Fibroblast of skin of back (primary cell): ENCODE results near the gene POC1A.
A peak's percentile ranks its signal among the peaks of the same experiment; 100 is the strongest.

Experiments
- DNase-seq: peaks from one replicate; pipeline ENCODE4 v3.0.0-alpha.2; 2013

Gene POC1A

GRCh38 chr3:52063026-52063723, 91.0 kb downstream of the POC1A start:
- no peak for DNase-seq

DNA sequence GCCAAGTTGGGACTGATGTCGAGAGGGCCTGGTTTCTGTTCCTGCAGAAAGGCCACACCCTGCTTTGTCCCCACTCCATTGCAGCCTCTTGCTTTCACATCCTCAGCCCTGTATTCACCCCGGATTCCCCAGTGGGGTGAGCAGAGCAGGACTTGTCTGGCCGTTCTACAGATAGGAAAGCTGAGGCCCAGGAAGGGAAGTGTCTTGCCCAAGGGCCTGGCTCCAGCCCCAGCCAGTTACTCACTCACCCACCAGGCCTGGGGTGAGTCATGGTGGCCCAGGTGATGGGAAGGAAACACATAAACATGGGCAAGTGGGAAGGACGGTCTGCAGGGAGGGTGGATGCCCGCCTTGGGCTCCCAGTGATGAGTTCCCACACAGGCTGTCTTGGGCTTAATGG, 91.7 kb downstream of the POC1A start:
- peak; percentile 80 for DNase-seq

GRCh38 chr3:52061121-52061910, 92.9 kb downstream of the POC1A start:
- no peak for DNase-seq

DNA sequence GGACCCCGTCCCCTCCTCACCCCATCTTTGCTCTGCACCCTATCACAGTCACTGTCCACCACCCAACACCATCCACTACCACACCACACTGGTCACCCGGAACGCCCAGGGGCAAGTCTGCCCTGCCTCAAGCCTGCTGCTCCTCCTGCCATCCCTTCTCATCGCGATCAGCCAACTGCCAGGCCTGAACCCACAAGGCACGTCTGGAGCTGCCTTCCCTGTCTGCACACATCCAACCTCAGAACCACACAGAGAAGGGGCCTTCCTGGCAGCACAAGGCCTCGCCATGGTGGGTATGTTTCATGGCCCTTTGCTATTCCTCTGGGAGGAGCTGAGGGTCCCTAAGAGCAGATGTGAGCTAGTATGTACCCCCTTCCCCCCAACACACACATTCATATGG, 94.4 kb downstream of the POC1A start:
- no peak for DNase-seq

- no peak for DNase-seq
Measured at GRCh38 chr3:52057812-52058495, 96.3 kb downstream of the POC1A start.

DNA sequence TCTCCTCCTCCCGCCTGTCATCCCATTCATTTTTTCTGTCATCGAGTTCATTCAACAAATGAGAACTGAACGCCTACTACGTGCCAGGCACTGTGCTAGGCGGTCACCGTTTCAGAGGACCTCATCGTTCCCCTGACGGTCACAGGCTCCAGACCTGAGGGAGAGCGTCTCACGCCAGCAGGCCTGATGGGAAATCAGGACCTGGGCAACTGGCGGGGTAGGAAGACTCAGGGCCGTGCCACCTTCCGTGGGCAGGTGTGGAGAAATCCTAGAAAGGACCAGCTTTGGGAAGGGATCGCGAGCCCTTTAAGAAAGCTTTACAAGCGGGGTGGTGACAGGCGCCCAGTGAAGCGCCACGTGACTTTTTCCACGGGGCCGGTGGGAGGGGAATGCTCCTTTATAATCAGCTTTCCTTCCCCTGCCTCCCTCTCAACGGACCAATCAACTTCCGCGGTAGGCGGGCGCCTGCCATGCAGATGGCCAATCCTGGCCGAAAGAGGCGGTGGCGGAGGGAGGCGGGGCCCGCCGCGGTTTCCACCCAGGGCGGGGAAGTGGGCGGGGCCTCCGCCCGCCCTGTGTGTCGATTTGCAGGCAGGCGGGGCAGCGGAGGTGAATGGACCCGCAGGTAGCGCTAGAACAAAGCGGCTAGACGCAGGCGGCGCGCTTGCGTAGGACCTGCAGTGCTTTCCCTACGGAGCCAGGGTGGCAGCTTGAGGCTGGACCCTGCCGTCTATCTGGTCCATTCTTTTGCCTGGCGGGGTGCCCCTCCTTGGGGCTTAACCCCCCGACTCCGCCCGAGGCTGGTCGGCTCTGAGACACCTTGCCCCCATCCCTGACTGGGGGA, 97.0 kb downstream of the POC1A start:
- peak; percentile 99 for DNase-seq

DNA sequence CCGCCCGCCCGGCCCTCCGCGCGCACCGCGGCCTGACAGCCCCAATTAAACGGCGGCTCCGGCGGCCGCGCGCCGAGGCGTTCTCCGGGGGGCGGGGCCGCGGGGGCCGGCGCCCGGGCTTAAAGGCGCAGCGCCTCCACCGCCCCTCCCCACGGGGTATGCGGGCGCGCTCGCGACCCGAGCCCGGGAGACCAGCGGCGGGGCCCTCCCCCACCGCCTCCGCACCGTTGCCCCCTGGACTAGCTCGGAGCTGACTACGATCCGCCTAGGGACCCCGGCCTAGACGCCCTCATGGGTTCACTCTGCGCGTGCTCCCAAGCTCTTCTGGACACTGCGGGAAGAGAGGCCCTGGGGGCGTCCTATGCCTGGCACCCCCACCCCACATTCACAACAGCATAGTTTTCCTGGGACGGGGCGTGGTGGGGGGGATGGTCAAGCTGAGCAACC, 97.7 kb downstream of the POC1A start, which contains the start of gene DUSP7:
Gene DUSP7 (minus strand): TSS at position 51 of the 447 bp plus-strand sequence. CDS start 205 bp downstream, outside the sequence.
- DNase-seq, result peak; percentile 79

DNA sequence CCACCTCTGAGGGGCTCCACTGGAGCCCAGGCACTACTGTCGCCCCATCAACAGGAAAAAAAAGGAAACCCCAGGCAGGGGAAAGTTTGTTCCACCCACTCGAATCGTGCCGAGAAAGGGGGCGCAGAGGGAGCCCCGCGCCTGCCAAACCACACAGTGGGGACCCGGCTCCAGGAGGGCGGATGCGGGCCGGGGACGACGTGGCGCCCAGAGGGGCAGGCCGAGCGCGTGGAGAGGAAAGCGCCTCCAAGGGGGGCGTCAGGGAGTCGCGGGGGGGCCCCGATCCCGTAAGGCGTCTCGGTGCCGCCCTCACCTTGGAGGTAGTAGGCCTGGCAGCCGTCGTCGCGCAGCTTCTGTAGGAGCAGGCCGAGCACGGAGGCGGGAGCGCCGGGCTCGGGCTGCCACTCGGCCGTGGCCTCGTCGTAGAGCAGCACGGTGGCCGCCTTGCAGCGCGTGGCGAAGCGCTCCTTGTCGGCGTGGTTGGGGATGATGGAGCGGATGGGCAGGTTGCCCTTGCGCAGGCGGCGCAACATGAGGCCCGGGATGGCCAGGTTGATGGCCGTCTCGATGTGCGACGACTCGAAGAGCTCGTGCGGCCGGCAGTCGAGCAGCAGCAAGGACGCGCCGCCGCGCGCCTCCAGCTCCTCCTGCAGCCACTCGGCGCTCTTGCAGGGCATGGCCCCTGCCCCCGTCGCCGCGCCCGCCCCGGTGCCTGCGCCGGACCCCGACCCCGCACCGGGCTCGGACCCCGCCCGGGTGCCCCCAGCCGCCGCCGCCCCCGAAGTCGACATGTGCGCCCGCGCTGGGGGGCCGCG, 98.5 kb downstream of the POC1A start:
- DNase-seq, result peak; percentile 66

GRCh38 chr3:52054661-52055511, 99.3 kb downstream of the POC1A start:
- peak; percentile 33 for DNase-seq

- DNase-seq, result peak; percentile 30
Measured at GRCh38 chr3:52053307-52054304, 100.6 kb downstream of the POC1A start.

DNA sequence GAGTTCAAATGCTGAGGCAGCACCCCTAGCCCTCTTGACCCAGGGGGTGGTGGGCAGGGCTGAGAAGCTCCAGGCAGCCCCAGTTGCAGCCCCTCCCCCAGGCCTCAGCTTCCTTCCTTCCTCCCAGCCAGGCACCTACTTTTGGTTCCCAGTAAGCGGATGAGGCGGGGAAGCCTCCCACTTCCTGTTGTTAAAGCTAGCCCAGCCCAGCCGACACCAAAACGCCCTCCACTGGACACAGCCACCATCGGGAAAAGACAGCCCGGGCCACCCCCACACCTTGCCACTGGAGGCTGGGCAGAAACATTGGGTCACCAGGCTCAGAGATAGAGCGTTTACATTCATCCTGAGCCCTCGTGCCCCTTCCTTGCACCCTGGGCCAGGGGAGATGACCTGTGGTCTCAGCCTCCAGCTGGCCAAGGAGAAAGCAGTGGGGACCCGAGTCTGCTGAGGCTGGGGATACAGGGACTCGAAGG, 101.4 kb downstream of the POC1A start:
- peak; percentile 86 for DNase-seq

DNA sequence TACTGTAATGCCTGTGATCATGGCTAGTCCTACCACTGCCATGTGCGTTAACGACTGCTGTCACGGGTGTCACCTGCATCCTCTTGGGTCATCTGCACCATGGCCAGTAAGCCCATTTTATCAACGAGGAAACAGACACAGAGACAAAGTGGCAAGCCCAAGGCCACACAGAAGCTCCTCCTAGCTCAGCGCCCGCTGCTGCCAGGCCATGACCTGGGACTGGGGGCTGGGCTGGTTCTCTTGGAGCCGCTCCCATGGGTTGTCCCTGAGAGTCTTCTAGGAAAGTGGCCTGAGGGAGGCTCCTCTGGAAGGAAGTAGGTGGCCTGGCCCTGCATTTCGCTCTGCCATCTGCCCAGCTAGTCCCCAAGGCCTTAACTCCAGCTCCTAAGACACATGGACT, 102.8 kb downstream of the POC1A start:
- no peak for DNase-seq

DNA sequence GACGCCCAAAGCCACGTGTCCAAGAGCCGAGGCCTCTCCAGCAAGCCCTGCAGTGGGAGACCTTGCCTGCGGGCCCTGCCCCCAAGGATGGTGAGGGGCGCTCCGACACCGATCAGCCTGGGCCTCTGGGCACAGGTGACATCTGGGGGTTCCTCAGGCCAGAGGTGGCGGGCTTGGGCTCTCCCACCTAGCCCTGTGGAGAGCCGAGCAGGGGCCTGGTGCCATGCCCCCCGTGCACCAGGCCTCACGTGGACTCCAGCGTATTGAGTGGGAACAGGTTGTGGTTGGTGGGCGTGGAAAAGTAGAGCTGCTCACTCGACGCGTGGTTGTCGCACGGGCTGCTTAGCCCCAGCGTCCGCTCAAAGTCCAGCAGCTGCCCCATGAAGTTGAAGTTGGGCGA, 103.7 kb downstream of the POC1A start:
- DNase-seq, result no peak

DNA sequence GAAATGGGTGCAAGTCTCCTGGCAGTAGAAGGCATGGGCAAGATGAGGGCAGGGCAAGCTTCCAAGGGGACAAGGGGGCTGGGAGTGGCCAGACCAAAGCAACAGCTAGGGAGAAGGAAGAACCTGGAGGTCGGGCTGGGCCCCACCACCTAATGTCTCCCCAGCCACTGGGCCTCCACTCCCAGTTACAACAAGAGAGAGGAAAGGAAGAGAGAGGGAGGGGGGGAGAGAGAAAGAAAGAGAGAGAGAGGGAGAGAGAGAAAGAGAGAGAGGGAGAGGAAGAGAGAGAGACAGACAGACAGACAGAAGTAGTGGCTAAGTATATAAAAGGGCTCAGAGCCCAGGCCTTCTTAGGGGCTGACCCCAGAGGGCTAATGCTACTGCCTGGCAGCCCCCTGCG, 104.7 kb downstream of the POC1A start:
- no peak for DNase-seq

DNA sequence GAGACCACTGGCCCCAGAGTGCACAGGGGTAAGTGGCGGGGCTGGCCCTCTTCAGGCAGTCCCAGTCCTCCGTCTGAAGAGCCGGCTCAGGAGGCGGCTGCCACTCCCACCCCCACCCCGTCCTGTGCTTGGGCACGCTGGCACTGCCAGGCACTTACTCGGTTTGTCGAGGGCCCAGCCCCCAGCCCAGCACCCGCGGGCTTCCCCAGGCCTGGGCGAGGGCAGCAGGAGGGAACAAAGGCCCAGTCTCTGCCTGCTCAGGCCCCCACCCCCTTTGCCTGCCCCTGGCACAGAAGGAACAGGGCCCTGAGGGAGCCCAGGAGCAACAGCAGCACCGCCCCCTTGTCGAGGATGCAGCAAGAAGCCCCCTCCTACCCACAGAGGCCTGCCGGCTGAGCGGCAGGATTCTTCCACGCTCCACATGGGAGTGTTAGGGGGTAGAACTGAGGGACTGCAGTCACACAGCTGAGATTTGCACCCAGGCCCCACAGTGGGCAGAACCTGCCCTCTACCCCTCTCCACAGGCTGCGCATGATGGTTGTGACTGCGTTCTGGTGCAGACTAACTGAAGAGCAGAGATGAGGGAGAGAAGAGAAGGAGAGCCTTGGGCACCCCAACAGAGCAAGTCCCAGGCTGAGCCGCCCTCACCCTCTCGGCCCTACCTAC, 106.8 kb downstream of the POC1A start:
- DNase-seq, result peak; percentile 74

DNA sequence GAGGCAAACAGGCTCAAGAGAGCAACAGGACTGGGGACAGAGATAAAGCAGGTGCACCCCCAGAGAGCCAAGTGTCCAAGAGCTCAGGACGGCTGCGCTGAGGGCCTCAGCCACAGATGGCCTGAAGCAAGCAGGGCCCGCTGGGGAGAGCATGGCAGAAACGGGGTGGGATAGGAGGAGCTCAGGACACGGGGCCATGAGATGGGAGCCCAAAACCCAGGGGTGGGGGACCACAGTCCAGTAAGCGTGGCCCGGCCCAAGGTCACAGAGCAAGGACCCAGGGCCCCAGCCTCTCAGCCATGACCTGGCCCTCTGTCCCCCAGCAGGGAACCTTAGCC, 107.4 kb downstream of the POC1A start:
- DNase-seq, result no peak

GRCh38 chr3:52046186-52046901, 107.9 kb downstream of the POC1A start:
- peak; percentile 100 for DNase-seq
